ENCODE measurements around the gene EYS.

EYS gene

GRCh38 chr6:64428186-64428585, 1278.8 kb downstream of the EYS start:
- no peak for DNase-seq

- DNase-seq = no peak
Measured at GRCh38 chr6:64415926-64416325, 1291.1 kb downstream of the EYS start.

- no peak for DNase-seq
Measured at GRCh38 chr6:64411226-64411625, 1295.8 kb downstream of the EYS start.

- no peak for DNase-seq
Measured at GRCh38 chr6:64409948-64410347, 1297.1 kb downstream of the EYS start.

GRCh38 chr6:64404396-64404795, 1302.6 kb downstream of the EYS start:
- no peak for DNase-seq

- no peak for DNase-seq
Measured at GRCh38 chr6:64383277-64383676, 1323.7 kb downstream of the EYS start.

- no peak for DNase-seq
Measured at GRCh38 chr6:64376394-64376793, 1330.6 kb downstream of the EYS start.

GRCh38 chr6:64357430-64357829, 1349.6 kb downstream of the EYS start:
- DNase-seq = no peak

- DNase-seq = no peak
Measured at GRCh38 chr6:64347411-64347810, 1359.6 kb downstream of the EYS start.

- DNase-seq = no peak
Measured at GRCh38 chr6:64335195-64335594, 1371.8 kb downstream of the EYS start.

GRCh38 chr6:64334636-64335035, 1372.4 kb downstream of the EYS start:
- DNase-seq = no peak

- DNase-seq = no peak
Measured at GRCh38 chr6:64330694-64331307, 1376.2 kb downstream of the EYS start.

- no peak for DNase-seq
Measured at GRCh38 chr6:64326939-64327338, 1380.1 kb downstream of the EYS start.

GRCh38 chr6:64325093-64325492, 1381.9 kb downstream of the EYS start:
- no peak for DNase-seq

- no peak for DNase-seq
Measured at GRCh38 chr6:64310214-64310613, 1396.8 kb downstream of the EYS start.

GRCh38 chr6:64301307-64302236, 1405.5 kb downstream of the EYS start:
- no peak for DNase-seq

- DNase-seq = no peak
Measured at GRCh38 chr6:64299176-64299575, 1407.8 kb downstream of the EYS start.

- no peak for DNase-seq
Measured at GRCh38 chr6:64294034-64294433, 1413.0 kb downstream of the EYS start.

GRCh38 chr6:64293298-64293697, 1413.7 kb downstream of the EYS start:
- DNase-seq = no peak

GRCh38 chr6:64290867-64291266, 1416.2 kb downstream of the EYS start:
- no peak for DNase-seq

- DNase-seq = no peak
Measured at GRCh38 chr6:64289931-64290330, 1417.1 kb downstream of the EYS start.

- DNase-seq = no peak
Measured at GRCh38 chr6:64288351-64288750, 1418.7 kb downstream of the EYS start.

- DNase-seq = no peak
Measured at GRCh38 chr6:64281167-64281566, 1425.9 kb downstream of the EYS start.

GRCh38 chr6:64280569-64280968, 1426.5 kb downstream of the EYS start:
- DNase-seq = no peak
